Fibroblast of peridontal ligament (primary cell): ENCODE data around the gene RERE.
"Not testable (repeated sequence)": the region's sequence is repeated elsewhere in the genome, so short reads cannot be mapped to it uniquely, and the experiment has no call there.

Experiments used
- DNase-seq: peaks from one replicate; pipeline ENCODE4 v3.0.0-alpha.2; 2010; ENCODE audit errors: extremely low read depth

Gene RERE

GRCh38 chr1:8718850-8719361 lies 98.5 kb downstream of the RERE start:
- no peak for DNase-seq

GRCh38 chr1:8717148-8717547 lies 100.3 kb downstream of the RERE start:
- DNase-seq = no peak

- no peak for DNase-seq
Measured at GRCh38 chr1:8716238-8716637, 101.2 kb downstream of the RERE start.

GRCh38 chr1:8714173-8714572 lies 103.3 kb downstream of the RERE start:
- DNase-seq = no peak

- peak; percentile 91 for DNase-seq
Measured at GRCh38 chr1:8712413-8713231, 104.8 kb downstream of the RERE start.

GRCh38 chr1:8711873-8712412 lies 105.5 kb downstream of the RERE start:
- DNase-seq = no peak

GRCh38 chr1:8711151-8711550 lies 106.3 kb downstream of the RERE start:
- DNase-seq = peak; percentile 50

- DNase-seq = no peak
Measured at GRCh38 chr1:8708259-8708658, 109.2 kb downstream of the RERE start.

GRCh38 chr1:8706995-8707396 lies 110.4 kb downstream of the RERE start:
- DNase-seq = no peak

- DNase-seq = no peak
Measured at GRCh38 chr1:8706291-8706690, 111.1 kb downstream of the RERE start.

GRCh38 chr1:8704866-8705506 lies 112.5 kb downstream of the RERE start:
- no peak for DNase-seq

- DNase-seq = peak; percentile 84
Measured at GRCh38 chr1:8702850-8703810, 114.3 kb downstream of the RERE start.

GRCh38 chr1:8702472-8702849 lies 115.0 kb downstream of the RERE start:
- no peak for DNase-seq

- DNase-seq = peak; percentile 44
Measured at GRCh38 chr1:8701794-8702471, 115.5 kb downstream of the RERE start.

- no peak for DNase-seq
Measured at GRCh38 chr1:8699679-8700078, 117.8 kb downstream of the RERE start.

- no peak for DNase-seq
Measured at GRCh38 chr1:8698937-8699447, 118.4 kb downstream of the RERE start.

- no peak for DNase-seq
Measured at GRCh38 chr1:8698012-8698630, 119.3 kb downstream of the RERE start.

GRCh38 chr1:8695442-8695841 lies 122.0 kb downstream of the RERE start:
- DNase-seq = not testable (repeated sequence)

GRCh38 chr1:8693107-8693506 lies 124.3 kb downstream of the RERE start:
- DNase-seq = no peak

GRCh38 chr1:8691662-8692061 lies 125.8 kb downstream of the RERE start:
- no peak for DNase-seq

- DNase-seq = no peak
Measured at GRCh38 chr1:8690253-8690525, 127.3 kb downstream of the RERE start.
